GM21423 (cell line): ENCODE data around the gene LDB3.

ENCODE experiments used
- ATAC-seq: cut with Tn5 transposase; IDR thresholded peaks from one replicate; pipeline ENCODE4 v1.9.1; 2021; ENCODE audit warnings: mild to moderate bottlenecking, moderate library complexity; ENCODE audit not compliant: unreplicated experiment

LDB3 gene

DNA sequence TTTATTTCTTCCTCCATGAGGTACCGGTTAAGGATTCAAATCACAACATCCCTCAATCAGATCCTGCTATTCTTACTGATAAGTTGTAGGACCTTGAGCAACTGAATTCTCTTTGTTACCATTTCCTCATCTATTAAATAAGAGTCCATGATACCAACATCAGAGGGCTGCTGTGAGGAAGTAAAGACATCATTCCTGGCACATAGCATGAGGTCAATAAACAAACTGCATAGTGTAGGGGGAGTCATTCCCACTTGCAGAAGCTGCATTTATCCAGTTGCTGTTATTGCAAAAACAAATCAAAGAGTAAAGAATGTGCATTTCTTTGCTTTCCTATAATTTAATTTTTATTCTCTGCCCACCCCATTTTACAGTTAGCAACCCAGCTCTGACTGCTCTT is 36.8 kb downstream of the LDB3 start:
- ATAC-seq = no peak

DNA sequence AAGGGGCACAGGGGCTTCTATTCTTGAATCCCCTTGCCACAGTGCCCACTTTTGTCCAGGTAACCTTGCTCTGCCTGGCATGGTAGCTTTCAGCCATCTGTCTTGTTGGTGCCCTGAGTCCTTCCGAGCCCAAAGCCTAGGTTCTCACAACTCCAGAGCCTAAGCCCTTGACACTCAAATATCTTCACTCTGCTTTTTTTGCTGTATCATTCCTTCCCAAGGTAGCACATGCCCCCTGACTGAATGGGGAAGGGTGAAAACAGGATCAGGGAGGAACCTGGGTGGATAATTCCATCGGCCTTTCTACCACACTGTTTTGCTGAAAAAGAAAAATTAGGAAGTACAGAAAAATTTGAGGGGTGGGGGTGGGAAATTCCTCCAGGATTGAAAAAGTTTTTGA is 37.6 kb downstream of the LDB3 start:
- no peak for ATAC-seq

GRCh38 chr10:86706401-86706841 is 38.1 kb downstream of the LDB3 start:
- no peak for ATAC-seq

DNA sequence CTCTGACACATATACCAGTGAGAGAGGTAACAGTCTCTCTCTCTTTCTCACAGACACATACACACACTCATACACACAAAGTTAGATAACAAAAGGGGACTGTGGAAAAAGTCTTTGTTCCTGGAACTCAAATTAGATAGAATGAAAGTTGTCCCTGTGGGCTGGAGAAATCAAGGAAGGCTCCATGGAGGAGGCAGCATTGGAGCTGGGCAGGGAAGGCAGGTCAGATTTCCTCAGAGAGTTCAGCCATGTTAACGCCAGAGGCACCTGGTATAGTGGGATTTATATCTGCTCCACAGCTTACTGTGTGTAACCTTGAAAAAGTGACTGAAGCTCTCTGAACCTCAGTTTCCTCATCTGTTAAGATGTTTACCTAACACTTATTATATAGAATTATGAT is 38.7 kb downstream of the LDB3 start:
- no peak for ATAC-seq

GRCh38 chr10:86707505-86707904 is 39.2 kb downstream of the LDB3 start:
- ATAC-seq = no peak

- no peak for ATAC-seq
These were observed 39.9 kb downstream of the LDB3 start for GRCh38 chr10:86708068-86708782.

GRCh38 chr10:86708783-86709380 is 40.6 kb downstream of the LDB3 start:
- ATAC-seq = no peak

- ATAC-seq = no peak
These were observed 41.3 kb downstream of the LDB3 start for GRCh38 chr10:86709396-86710185.

GRCh38 chr10:86710987-86711512 is 42.7 kb downstream of the LDB3 start:
- peak; percentile 86 for ATAC-seq

DNA sequence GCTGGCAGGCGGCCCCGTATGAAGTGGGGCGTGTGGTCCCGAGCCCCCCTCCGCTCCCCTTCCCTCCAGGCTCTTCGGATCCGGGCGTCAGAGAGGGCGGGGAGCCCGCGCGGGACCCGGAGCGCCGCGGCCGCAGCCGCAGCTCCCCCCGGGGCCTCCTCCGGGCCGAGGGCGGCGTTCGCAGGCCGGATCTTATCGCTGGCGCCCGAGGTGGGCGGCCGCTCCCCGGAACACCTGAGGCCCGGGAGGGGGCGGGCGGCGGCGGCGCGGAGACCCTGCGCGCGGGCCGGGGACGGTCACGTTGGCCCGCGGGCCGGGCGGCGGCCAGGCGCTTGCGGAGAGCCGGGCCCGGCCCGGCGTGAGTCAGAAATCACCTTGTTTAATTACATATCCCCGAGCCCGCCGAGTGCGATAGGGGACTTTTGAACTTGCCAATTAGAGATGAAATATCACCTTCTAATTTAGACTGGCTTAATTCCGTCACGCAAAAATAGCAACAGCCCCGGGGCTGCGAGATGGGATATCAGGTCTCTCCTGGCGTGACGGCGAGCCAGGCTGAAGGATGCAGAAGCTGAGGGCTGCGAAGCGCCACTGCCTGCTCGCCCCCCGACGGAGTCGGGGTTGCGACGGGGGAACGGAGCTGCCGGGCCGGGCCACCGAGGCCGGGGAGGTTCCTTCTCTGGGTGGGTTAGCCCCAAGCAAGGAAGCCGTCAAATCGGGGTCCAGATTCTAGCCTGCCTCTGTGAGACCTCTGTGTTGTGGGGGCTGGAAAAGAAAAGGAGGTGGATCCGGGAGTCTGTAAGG is 43.4 kb downstream of the LDB3 start:
- peak; percentile 45 for ATAC-seq

- peak; percentile 30 for ATAC-seq
These were observed 44.0 kb downstream of the LDB3 start for GRCh38 chr10:86712317-86712707.

DNA sequence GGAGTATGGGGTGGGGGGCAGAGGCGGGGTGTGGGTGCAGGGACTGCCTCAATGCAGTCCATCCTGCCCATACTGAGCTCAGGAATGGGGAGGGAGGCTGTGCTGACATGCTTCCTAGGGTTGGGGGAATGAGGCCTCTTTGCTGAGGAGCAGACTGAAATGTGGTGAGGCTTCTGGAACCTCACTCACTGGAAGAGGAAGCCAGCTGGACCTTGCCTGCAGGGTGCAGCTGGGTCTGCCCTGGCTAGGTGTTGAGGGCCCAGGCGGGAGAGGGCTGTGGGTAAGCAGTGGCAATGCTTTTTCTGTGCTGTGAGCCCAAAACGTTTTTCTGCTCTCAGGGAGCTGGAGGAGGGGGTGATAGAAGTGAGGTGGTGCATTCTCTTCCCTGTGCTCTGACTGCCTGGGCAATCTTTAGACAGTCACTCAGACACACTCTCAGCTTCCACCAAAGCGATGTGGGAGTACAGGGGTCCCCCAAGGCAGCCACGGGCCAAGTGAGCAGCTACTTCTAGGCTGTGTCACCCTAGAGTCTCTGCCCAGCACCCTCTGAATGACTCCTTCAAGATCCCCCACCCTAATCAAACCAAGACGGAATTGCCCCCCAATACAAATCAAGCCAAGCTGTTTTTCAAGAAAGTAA is 47.0 kb downstream of the LDB3 start:
- no peak for ATAC-seq

- ATAC-seq = no peak
These were observed 47.5 kb downstream of the LDB3 start for GRCh38 chr10:86715836-86716235.

GRCh38 chr10:86716466-86716865 is 48.2 kb downstream of the LDB3 start:
- no peak for ATAC-seq

- ATAC-seq = no peak
These were observed 50.2 kb downstream of the LDB3 start for GRCh38 chr10:86718556-86718955.

GRCh38 chr10:86721232-86721631 is 52.9 kb downstream of the LDB3 start:
- no peak for ATAC-seq

DNA sequence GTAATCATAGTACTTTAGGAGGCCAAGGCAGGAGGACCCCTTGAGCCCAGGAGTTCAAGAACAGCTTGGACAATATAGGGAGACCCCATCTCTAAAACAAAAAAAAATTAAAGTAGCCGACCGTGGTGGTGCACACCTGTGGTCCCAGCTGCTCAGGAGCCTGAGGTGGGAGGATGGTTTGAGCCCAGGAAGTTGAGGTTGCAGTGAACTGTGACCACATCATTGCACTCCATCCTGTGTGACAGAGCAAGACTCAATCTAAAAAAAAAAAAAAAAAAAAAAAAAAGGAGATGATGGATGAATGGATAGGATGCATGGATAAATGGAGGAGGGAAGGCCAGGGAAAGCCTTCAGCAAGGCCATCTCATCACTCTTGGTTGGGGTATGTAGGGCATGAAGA is 54.7 kb downstream of the LDB3 start:
- no peak for ATAC-seq

- no peak for ATAC-seq
These were observed 56.1 kb downstream of the LDB3 start for GRCh38 chr10:86724445-86724844.

DNA sequence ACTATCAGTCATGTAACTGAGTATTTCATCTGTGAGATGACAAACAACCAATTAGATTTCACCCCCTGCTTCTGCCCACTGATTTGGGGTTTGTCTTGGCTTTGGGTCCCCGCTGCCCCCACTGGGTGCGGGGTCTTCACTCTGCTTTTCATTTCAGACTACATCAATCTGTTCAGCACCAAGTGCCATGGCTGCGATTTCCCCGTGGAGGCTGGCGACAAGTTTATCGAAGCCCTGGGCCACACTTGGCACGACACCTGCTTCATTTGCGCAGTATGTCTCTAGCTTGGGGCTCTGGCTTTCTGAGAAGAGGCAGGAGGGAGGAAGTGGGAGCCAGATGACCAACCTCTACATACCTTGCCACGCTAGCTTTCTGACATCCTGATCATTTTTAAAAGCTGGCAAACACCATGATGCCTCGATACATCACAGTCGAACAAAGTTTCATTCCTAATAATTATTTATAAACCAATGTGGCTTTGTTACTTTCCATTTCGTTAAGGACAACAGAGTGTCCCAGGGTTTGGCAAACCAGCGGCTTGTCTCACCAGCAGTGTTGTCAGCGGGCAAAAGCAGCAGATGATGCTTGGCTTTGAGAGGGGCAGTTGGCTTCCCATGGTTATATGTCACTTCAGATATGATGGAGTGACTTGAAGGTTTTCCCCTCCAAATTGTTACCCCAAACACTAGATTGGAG is 57.8 kb downstream of the LDB3 start:
- ATAC-seq = no peak

DNA sequence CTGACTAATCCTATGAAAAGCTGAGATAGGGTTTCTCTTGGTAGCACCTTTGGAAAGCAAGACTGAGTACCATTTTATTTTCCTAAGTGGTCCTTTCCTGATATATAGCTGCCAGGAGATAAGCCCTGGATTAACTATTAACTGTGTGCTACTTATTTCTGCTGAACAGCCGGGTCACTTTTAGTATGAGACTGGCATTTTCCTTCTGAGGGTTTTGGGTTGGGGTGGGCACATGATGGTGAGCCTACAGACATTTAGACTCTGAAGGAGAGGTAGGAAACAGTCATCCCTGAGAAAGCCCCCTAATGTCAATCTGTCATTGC is 58.3 kb downstream of the LDB3 start:
- ATAC-seq = no peak
